Right hindlimb (tissue), 1 donor: Measurements from ENCODE around the gene FEN1.

Experiments used
- DNase-seq: peaks from one replicate; pipeline ENCODE4 v3.0.0-alpha.2; 2018

Gene FEN1, protein sequence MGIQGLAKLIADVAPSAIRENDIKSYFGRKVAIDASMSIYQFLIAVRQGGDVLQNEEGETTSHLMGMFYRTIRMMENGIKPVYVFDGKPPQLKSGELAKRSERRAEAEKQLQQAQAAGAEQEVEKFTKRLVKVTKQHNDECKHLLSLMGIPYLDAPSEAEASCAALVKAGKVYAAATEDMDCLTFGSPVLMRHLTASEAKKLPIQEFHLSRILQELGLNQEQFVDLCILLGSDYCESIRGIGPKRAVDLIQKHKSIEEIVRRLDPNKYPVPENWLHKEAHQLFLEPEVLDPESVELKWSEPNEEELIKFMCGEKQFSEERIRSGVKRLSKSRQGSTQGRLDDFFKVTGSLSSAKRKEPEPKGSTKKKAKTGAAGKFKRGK

DNA sequence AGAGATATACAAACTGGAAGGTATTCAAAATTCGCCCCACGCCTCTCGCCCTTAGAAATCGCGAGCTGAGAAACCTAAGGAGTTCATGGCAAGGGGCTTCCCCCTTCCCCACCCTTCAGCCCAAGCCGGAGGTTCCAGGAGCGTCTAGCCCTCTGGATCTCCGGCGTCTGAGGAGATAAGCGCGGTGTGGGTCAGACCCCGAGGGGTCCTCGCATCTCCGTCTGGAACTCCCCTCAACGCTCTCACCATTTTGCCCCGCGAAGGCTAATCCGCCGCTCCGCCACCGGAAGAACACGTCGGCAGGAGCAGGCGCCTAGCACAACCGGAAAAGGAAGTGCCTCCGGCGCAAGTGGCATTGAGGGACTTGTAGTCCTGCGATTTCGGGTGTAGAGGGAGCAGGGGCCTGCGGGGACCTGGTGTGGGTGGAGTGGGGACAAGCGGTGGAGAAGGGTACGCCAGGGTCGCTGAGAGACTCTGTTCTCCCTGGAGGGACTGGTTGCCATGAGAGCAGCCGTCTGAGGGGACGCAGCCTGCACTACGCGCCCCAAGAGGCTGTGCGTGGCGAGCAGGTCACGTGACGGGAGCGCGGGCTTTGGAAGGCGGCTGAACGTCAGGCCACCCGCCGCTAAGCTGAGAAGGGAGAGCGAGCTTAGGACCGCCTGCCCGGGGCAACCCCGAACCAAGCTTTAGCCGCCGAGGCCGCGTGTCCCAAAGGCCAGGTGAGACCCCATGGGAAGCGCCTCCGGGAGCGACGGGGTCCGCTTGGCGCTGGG lies at the start of gene FEN1, which contains the start of gene TMEM258:
TSS of gene FEN1 (plus strand) at position 602 of the 773 bp plus-strand sequence. CDS start 2,451 bp downstream, outside the sequence.
TSS of gene TMEM258 (minus strand) at position 290 of the 773 bp plus-strand sequence. CDS start at position 249, 41 bp downstream.
- peak; percentile 94 for DNase-seq

DNA sequence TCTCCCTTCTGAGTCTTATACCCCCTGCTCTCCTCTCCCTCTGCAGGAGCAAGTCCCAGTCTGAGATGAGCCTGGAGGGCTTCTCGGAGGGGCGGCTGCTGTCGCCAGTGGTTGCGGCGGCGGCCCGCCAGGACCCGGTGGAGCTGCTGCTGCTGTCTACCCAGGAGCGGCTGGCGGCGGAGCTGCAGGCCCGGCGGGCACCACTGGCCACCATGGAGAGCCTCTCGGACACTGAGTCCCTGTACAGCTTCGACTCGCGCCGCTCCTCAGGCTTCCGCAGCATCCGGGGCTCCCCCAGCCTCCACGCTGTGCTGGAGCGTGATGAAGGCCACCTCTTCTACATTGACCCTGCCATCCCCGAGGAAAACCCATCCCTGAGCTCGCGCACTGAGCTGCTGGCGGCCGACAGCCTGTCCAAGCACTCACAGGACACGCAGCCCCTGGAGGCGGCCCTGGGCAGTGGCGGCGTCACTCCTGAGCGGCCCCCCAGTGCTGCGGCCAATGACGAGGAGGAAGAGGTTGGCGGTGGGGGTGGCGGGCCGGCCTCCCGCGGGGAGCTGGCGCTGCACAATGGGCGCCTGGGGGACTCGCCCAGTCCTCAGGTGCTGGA lies 49.1 kb upstream of the FEN1 start:
- DNase-seq = no peak

DNA sequence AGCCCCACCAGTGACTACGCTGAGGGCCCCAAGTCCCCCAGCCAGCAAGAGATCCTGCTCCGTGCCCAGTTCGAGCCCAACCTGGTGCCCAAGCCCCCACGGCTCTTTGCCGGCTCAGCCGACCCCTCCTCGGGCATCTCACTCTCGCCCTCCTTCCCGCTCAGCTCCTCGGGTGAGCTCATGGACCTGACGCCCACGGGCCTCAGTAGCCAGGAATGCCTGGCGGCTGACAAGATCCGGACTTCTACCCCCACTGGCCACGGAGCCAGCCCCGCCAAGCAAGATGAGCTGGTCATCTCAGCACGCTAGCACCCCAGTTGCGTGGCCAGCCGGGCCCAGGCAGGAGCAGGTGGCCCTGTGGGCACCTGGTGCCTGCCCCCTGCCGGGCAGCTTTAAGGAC lies 48.5 kb upstream of the FEN1 start:
- no peak for DNase-seq

DNA sequence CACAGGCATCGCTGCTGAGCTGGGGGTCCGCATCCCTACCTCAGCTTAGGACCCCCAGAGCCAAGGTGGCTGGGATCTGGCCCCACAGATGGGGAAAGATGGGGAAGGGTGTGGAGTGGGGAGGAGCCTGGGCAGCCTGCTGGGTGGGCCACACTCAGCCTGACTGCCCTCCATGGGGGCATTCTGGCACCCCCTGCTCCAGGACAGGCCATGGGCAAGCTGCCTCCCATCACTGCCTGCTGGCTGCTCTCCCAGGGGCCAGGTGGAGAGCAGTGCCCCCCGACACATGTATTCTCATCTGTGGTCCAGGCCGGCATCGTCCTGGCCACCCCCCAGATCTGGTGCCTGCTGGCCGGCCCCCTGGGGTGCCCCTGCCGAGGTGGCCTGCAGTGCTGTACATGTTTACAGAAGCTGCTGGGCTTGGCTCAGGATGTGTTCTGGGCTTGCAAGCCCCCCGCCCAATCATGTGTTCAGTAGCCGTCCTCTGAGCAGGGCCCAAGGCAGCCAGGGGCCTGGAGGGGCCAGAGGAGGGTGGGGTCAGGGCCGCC lies 48.0 kb upstream of the FEN1 start:
- DNase-seq = no peak

DNA sequence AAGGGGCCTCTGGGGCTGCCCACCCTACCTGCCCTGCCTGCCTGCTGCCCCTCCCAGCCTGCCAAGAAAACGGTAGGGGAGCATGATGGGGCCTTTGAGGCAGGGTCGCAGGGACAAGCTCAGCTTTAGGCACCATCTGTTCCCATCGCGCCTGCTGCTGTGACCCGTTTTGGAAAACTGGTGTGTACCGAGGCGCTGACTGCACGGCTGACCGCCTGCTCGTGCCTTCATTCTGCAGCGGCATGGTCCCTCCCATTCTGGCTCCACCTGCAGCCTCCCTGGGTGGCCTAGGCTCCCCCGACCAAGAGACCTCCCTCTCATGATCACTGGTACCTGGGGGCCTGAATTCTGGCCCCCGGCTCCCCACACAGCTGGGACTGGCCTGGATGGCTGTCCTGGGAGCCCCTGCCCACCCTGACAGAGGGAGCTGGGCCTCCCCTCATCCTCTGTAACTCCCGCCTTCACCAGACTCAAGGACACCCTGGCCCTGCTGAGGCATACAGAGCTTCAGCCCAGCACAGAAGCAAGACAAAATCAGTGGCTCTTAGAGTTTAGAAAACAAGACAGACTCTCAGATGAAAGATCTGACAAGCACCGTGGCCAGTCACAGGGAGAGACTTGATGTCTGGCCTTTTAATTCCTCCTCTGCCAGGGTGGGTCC lies 46.8 kb upstream of the FEN1 start:
- DNase-seq = no peak

DNA sequence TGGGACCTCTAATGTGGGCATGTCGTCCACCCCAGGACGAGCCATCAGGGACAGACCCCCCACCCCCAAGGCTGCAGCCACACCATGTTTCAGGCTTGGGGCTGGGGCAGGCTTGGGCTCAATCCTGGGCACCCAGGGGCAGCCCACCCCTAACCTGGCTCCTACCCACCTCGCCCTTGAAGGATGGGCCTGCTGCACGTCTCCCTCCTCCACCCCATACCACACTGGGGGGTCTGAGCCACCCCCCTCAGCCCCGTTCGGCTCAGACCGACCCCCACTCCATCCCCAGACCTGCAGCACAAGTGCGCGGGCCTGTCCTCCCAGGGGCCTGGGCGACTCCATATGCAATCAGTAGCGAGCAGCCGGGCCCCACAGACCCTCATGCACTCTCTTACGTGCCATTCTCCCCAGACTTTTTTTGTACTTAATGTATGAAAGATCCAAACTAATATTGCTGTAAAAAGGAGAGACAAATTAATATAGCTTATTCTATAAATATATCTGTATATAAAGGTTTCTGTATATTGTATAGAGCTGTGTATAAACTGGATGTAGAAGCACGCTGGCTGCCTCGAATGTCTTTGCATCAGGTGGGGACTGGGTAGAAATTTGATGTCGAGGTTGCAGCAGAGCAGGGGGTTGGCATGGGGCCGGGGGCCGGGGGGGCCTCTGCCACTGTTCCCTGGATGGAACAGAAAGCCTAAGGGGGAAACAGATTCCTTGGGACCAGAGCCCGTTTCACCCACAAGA lies 46.1 kb upstream of the FEN1 start:
- no peak for DNase-seq

DNA sequence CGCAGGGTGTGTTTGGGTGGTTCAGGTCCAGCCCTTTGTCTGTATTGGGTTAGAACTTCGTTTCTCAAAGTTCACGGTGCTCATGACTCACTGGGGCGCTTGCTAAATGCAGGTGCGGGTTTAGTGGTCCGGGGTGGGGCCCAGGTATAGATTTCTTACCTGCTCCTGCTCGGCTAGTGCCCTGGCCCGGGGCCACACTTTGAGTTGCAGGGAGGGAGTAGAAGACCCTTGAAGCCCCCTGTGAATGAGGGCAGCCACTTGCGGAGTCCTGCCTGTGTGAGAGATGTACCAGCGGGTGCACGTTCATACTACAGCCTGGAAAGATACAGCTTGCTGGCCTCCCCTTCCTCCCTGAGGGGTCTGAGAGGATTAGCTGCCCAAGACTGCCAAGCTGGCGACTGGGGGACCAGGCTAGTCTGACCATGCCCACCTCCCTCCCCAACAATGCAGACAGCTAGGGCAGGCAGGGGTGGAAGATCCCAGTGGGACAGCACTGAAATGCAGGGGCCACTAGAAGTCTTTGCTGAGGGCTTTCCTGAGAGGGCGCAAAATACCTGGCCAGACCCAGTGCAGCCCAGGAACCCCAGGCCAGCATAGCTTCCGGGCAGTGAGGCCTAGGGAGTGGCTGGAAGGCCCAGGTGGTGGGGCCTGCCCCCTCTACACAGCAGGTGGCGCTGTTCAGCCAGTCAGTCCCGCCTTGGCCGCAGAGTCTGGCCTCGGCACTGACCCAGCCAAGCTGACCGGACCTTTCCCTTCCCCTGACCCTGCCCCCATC lies 45.3 kb upstream of the FEN1 start:
- DNase-seq = peak; percentile 59

DNA sequence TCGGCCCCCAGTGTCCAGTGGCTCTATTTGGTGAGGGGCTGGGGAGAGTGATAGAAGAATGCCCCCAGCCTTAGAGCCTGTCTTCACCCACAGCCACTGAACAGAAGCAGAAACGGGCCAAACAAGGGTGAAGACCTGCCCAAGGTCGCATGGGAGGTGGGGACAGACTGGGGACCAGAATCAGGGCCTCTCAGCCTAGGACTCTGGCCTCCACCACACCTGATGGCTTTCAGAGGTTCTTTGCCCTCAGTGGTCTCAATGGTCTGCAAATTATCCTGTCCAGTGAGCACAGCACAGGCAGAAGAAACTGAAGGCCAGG lies 44.8 kb upstream of the FEN1 start:
- no peak for DNase-seq

DNA sequence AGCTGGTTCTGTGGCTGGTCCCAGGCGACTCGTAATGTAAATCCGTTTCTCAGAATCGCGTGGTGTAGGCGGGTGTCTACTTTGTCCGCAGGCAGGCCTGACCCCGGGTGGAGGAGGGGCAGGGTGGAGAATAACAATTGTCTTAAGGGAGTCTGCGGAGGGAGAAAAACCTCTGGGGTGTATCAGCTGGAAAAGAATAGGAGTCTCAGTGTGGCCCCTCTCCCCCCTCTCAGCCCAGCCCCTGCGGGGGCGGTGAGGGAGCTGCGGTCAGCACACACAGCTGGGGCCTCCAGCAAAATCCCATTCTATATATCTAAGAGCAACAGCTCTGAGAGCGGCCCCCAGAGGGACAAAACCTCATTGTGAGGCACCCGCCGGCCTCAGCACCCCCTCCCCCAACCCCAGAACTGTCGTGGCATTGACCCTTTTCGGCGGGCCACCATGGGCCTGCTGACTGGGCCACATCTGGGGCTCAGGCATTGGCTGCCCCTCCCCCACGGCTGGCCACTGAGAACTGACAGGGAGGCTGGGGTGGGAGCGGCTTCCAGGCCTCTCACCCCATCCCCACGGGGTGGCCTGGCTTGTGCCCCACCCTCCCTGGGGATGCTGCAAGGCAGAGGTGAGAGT lies 43.0 kb upstream of the FEN1 start:
- peak; percentile 62 for DNase-seq

DNA sequence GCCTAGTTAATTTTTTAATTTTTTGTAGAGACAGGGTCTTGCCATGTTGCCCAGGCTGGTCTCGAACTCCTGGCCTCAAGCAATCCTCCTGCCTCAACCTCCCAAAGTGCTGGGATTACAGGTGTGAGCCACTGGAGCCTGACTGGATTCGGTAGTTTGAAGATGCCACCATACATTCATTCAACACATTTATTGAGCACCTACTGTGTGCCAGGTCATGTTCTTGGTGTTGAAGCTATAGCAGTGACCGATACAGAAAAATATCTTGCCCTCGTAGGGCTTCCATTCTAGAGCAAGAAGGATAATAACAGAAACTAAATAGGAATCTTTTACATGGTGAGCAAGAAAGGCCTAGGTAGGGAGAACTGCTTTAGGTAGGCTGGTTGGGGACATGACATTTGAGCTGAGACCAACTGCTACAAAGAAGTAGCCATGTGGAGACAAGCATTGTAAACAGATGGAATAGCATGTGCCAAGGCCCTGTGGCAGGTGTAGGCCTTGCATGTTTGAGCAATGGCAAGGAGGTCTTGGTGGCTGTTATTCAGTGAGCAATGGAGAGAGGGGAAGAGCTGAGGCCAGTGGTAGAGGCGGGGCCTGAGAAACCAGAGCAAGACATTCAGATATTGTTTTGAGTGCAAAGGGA lies 42.0 kb upstream of the FEN1 start:
- DNase-seq = no peak

DNA sequence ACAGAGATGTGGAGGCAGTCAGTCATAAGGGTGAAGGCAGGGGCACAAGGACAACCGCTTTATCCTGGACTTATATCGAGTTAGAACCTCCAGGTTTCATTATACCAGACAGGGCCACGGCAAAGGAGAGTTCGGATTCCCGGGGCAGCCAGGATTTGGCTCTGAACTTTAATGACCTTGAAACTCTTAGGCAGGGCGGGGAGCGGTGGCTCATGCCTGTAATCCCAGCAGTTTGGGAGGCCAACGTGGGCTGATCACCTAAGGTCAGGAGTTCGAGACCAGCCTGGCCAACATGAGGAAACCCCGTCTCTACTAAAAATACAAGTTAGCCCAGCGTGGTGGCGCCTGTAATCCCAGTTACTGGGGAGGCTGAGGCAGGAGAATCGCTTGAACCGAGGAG lies 41.3 kb upstream of the FEN1 start:
- no peak for DNase-seq

DNA sequence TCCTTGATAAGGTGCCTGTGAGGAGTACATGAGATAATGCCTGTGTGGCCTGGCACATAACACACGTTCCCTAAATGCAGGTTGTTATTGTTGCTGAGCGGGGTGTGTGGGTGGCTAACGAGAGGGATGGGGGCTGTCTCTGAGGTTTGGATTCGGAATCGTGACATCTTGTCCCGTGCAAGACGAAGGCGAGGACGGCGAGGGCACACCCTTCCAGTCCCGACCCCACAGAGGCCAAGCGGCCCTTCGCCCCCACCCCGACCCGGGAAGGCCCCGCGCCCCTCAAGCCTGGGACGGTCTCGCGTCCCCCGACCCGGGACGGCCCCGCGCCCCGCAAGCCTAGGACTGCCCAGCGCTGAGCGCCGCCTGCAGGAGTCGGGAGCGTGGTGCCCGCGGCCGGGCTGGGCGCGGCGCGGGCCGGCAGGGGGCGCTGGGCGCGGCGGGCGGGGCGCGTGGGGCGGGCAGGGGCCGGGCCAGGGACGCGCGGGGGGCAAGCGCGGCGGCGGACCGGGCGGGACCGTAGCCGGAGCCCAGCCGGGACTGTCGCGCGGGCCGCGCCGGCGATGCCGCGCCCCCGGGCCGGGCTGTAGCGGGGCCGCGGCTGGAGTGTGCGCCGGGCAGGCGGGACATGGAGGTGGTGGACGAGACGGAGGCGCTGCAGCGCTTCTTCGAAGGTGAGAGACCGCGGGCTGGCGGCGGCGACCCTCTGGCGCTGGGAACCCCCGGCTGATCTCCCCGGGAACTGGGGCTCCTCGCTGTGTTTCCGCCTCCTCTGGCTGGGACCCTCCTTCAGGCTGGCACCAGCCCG lies 40.4 kb upstream of the FEN1 start, which contains the start of gene MYRF:
TSS of gene MYRF (plus strand) at position 520 of the 808 bp plus-strand sequence. CDS start at position 629, 109 bp downstream.
- DNase-seq = peak; percentile 59

DNA sequence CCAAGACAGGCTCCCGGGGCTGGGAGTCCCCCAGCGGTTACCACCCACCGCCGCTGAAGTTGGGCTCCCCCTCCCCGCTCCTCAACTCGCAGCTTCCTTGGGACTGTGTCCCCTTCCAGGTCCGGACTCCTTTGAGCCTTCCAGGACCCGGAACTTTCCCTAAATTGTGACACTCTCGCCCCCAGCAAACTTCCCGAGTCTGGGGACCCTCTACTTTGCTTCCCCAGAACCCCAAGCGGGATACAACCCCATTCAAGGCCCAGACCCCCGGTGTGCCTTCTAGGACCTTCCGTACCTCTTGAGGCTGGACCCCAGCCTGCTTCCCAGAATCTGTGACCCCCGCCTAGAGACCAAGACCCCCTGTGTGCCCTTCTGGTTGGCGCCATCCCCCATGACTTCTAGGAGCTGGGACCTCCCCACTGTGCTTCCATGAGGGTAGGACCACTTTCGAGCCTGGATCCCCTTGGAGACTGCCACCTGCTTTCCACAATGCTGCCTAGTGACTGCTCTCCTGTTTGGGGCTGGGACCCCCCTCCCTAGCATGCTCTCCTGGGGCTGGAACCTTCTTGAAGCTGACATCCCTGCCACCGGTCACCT lies 39.7 kb upstream of the FEN1 start:
- no peak for DNase-seq

DNA sequence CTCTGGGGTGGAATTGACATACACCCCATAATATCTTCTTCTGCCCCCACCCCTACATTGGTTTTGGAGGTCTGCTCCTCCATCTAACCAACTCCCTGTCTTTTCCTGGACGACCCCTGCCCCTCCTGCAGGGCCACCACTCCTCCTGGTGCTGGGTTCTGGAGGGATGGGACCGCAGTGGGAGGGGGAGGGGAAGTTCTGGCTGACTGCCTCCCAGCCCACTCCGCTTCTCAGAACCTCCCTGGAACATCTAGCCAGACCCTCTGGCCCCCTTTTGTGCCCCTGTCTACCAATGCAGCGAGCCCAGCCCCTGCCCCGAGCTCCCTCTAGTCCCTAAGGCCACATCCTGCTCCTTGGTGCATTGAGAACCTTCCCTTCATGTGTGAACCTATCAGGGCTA lies 39.0 kb upstream of the FEN1 start:
- no peak for DNase-seq

DNA sequence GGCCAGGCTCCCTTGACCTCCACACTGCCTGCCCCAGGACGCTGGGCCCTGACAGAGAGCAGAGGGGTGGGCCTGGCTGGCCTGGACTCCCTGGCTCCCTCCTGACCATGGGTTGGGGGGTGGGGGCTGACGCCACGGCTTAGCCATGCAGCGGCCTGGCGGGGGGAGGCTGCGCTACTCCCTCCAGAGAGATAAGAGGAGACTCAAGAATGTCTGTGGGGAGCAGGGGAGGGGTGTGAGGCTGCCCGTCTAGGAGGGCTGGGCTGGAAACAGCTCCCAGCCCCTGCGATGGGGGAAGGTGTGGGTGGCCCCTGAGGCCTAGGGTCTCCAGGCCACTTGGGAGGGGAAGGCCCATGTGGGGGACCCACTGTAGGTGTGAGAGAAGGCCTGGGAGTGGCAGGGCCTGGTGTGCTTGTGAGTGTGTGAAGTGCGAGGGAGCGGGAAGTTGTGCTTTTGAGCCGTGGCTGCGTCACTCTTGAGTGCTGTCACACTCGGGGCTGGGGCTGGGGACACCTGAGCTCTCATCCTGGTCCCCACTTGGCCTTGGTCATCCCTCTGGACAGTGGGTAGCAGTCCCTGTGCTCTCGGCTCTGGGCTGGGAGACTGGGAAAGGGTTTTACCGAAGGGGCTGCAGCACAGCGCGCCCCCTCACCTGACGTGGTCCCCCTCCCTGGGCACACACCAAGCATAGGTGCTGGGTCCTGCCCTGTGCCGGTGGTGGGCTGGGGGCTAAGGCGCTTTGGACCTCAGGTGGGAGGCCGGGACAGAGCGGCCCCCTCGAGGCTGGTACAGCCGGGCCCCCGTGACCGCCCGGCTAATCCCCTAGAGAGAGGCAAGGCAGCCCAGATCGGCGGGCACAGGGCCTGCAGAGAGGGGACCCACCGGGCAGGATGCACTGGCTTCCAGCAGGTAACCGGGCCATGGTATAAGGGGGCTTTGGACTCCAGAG lies 37.9 kb upstream of the FEN1 start:
- no peak for DNase-seq

DNA sequence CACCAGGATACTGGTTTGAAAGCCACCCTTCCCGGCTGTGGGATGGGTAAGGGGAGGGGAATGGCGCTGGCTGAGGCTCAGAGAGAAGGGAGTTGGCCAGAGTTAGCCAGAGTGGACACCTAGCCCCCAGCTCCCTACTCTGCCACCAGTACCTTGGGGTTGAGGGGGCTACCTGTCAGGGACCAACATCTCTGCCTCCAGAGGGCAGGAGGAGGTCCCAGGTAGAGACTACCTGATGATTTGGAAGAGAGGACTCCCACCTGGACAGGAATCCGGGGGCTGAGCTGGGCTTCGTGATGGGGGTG lies 36.6 kb upstream of the FEN1 start:
- no peak for DNase-seq

DNA sequence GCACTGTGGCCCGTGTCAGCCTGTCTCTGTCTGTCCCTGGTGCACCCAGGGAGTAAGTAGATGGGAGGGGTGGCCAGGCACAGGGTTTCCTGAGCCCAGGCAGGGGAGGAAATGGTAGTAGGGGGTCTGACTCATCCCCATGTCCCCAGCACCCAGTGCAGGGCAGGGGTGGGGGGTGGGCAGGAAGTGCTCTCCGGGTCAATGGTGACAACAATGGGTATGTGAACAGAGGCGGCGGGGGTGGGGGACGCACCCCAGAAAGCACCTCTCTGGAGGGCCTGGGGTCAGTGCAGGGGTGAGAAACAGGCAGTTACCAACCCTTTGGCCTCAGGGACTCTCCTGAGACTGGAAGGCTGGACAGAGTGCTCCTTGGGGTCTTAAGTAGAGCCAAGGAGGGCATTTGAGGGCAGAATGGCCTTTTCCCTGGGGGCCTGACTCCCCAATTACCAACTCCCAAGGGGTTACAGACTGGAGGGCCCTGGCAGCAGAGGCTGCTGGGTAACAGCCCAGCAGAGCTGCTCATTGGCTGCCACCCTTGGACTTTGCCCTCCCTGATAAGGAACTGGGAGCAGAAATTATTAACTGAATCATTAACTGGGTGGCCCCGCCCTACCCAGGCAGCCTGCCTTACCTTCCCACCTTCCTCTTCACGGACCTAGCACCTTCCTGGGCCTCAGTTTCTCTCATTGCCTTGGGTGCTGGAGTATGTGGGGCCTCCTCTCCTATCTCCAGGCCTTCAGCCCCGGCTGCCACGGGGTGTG lies 36.1 kb upstream of the FEN1 start:
- no peak for DNase-seq
